GM18868 (cell line): ENCODE measurements around the gene TLCD5.
A peak's percentile ranks its signal among the peaks of the same experiment; 100 is the strongest.

Experiments used
- ATAC-seq: cut with Tn5 transposase; IDR thresholded peaks from one replicate; pipeline ENCODE4 v1.9.1; 2021; ENCODE audit warnings: mild to moderate bottlenecking, moderate library complexity; ENCODE audit not compliant: unreplicated experiment

Gene TLCD5

DNA sequence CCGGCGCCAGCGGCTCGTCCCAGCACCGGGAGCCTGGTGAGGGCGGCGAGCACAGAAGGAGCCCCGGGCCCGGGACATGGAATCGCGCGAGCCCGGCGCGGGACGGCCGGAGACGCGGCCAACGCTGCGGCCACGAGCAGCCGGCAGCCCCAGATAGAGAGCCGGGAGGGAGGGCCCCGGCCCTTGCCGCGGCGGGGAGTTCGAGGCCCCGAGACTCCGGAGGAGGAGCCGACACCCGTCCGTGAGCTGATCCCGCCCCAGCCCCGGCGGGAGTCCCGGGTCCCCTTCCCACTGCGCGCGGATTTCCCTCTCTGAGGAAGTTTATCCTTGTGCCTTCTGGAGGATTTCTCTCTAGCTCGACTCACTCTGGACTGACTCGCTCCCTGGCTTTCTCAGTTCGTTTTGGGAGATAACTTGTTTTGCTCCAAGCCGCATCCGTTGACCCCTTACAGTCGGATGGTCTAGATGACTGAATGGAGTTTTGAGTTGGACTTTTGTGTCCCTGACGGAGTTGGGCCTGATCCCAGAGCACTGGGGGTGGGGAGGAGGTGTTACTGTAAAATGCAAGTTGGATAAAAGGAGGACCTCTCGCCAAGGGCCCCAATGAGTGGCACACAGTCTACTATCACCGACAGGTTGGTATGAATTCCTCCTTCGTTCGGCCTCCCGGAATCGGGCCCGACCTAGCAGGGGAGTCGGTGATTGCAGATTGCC lies 11.7 kb downstream of the TLCD5 start:
- ATAC-seq = peak; percentile 29

DNA sequence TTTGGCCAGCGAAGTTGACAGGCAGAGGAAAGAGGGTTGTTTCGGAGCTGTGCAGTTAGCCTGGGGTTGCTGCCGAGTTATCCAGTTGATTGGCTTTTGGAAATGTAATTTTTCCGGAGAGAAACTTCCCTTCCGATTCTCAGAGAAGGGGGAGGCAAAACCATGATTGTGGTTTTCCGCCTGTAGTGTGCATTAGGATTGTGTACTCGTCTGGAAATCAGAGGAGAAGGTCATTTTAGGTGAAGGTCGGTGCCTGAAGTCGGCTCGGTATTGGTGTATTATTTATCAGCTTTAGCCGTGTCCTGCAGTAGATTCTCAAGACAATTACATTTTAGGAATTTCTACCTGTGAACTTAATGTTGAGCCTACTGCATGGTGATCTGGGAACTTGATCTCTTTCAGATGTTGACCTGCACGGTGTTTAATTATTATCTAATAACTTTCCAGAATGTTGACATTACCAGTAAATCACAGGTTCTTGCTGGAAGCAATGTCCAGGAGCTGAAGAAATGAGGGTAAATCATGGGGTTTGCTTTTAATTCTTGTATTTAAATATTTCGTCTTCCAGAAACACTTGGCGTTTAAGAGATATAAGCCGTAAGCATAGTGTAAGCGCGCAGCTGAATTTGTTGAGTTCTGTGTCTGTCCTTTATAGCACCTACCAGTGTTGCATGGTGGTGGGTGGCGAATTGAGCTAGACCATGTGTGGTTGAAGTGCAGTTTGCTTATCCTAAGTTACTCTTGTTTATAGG lies 12.4 kb downstream of the TLCD5 start:
- ATAC-seq = no peak

DNA sequence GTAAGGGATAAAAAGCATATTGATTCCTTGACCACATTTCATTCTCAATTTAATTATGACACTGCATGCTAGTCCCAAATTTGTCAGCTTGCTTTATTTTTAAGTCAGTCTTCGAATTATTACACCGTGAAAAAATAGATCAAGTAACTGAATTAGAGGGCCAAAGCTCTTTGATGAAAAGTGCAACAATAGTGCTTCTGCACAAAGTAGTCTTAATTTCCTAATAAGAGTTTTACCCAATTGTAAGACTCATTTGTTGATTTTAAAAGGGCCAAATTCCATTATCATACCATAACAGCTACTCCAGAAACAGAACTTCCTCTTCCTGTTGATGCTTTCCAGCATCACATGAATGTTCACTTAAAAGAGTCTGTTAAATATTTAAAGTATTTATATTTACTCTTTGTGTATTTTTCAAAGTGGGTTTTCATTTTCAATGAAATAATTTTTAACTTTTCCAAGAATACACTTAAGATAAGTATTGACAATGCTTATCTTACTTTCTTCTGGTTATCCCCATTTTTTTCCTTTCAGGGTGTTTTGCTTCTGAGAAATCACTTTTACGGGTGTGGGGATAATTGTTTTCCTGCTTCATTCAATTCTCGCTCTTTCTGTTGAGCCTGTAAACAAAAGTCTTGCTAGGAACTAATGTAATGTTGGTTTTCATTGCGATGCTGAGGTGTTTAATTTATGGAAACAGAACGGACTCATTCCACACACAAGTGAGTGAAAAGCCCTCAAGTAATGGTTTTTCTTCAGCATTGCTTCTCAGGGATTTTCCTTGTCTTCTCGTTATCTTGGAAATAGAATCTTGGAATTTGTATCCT lies 13.2 kb downstream of the TLCD5 start:
- no peak for ATAC-seq

DNA sequence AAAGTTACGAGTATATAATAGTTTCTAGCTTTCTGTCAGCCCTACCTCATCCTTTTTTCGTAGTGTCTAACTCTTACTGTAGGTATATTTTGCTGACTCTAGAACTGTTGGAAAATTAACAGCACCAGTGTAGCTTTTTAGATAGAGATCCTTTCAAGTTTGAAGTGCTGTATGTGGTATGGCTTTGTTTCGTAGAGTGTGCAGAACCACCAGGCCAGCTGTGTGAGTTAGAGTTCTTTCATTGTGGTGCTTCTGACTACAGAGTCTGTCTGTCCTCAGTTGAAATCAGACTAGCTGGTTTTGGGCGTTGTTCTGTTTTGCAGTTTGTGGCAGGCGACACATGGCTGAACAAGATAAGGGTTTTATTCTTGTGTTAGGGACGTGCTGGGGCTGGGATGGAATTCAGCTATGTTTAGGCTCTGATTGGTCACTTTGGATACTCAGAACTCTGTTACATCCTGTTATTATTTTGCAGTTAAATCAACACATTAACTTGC lies 14.3 kb downstream of the TLCD5 start:
- no peak for ATAC-seq

DNA sequence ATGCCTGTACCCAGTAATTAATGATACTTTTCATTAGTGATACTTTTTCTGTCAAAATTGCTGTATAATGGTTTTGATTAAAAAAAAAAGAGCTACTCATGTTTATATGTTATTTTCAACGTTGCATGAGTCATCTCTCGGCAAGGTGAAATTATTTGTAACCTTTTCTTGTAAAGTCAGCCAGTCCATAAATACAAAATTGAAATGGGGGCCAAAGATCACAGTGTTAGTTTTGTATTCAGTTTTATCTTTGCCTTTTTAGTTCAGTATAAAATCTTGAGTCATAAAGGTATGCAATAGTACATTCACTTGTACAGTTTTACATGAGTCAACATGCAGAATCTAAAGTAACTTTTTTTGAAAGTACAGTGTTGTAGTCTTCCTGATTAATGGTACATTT lies 15.4 kb downstream of the TLCD5 start:
- no peak for ATAC-seq

DNA sequence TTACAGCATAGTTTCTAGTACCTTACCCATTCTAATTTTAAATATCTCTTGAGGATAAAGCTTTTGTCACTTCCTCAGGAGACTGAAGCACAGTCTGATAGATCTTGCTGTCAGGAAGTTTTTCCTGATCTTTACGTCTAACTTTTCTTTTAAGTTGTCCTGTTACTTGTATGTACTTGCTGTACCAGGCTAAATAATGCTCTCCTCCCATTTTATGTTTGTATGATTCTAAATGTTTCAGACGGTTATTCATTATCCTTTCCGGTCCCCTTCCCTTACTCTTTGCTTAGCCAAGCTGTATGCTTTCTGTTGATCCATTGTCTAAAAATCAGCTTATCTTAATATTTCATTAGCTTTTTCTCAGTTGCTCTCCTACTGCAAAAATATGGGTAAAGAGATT lies 17.1 kb downstream of the TLCD5 start:
- ATAC-seq = no peak

DNA sequence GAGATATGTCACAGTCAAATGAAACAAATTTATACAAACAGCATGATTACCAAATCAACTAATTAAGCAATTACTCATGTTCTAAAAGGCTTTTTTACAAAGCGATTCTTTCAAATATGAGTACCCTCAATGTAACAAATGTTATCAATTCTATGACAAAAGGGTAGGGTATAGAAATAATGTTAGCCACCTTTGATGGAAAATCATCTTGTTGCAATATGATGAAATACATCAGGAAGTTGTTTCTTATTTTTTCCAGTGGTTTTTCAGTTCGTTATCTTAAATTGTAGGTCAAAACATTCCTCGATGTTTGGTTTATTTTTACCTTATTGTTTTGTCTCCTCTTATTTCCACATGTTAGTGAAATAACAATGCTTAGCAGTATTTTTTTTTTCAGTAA lies 17.6 kb downstream of the TLCD5 start:
- ATAC-seq = no peak

DNA sequence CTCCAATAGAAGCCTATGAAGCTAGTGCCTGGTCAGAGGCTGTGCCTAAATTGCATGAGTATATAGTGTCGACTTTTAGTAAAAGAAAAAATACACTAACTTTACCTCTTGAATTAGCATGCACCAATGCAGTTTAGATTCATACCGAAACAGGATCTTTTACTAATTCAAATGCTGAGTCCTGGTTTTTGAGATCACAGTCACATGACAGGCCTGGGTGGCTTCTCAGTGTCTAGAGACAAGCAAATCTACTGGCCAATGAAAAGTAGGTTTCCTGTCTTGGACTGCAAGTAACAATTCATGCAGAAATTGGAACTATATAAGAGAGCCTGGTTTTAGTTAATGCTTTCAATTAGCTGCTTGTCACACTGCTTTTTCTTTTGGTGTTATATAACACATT lies 18.3 kb downstream of the TLCD5 start:
- peak; percentile 61 for ATAC-seq

DNA sequence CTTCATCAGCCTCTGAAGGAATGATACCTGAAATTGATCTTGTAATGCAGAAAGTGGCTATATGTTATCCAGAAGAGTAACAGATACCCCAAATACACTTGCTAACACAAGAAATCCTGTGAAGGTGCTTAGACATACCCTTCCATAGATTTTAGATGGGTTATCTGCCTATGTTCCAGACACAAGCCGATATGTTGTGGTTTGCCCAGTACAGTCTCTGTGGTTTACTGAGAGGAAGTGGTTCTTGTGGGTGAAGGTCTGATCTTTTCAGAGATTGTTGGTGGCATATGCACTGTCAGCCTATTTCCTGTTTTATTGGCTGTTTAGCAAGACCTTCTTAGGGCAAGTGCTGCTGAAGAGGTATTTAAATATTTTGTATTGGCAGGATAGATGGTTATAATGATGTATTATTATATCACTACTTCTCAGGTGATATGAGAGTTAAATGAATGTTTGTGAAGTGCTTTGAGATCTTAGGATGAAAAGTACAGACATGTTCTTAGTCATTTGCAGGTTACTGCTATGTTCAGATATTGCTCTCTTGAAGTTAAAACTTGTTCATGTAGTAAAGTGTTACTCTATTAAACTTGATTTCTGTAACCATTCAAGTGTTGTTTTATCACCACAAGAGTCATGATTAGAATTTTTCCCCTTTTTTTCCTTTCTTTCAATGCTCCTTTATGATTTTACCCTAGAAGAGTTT lies 19.4 kb downstream of the TLCD5 start:
- peak; percentile 79 for ATAC-seq

DNA sequence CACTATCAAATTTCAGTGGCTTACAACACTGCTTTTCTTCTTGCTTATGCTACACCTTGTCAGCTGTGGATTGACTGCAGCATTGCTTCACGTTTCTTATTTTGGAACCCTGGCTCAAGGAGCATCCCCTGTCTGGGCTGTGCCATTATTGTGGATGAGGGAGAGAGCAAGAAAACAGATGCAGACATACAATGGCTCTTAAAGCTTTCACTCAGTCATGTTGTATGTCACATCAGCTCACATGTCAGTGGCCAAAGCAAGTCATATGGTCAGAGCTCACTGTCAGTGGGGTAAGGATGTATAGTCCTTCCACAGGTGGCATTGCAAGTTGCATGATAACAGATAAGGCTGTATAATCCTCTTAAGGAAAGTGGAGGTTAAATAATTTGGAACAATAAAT lies 21.1 kb downstream of the TLCD5 start:
- ATAC-seq = no peak

DNA sequence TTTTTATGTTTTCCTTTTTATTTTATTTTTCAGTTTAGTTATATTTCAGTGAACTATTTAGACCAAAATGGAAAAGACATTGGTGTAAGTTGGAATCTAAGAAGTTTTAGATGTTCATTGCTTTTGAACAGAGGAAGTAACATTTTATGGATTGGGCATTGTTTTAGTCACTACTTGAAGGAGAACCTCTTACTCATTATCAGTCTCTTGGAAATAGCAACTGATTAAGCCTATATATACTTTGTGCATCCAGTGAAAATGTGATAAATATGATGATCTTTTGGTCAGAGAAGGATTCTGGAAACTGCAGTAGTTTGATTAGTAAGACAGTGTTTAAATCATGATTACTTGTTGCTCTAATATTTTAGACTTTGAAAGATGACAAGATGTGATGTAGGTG lies 25.5 kb downstream of the TLCD5 start:
- no peak for ATAC-seq

DNA sequence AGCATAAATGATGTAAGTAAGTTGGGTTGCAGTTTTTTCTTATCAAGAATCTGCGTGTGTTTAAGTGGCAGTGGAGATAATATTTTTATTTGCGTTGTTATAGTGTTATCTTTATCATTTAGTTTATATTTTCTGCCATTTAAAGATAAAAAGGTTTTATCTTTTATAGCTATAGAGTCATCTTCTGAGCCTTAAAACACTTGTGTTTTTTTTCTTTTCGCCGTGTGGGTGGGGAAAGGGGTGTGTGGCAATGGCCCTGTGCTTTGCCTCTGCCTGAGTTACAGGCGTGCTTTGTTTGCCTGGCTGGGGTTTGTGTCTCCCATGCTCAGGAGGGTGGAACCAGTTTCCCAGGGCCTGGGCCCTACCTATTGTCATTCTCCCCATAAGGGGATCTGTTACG lies 27.3 kb downstream of the TLCD5 start:
- no peak for ATAC-seq

DNA sequence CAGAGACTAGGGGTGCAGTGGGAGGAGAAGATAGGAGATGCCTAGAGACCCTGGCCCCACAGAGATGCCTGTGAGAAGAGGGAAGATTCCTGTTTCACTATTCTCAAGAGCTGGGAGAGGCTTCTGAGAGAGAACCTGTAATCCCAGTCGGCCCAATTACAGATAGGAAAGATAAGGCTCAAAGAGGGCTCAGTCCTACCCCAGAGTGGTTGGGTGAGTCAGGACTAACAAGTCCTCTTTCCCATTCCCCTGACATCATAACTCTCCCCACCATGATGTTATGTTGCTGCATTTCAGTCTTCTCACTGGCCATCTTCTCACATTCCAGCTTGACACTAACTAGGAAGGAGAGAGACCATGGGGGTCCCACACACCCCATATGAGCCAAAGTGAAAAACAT lies 29.0 kb downstream of the TLCD5 start:
- no peak for ATAC-seq

DNA sequence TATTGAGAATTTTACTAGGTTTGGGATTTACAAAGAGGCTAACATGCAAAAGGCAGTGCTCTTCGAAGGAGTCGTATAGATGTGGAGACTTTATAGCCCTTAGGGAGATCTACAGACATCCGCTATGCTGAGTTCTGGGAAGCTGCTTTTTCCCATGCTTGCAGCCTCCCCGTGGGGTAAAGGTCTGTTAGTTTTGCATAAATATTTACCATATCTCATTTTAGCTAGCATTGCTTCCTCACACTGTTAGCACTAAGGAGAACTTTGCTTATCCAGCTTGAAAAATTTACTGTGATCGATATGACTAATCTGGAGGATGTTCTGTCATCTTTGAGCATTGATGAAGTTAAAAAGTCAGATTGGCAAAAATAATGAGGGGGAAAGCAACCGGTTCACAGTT lies 29.7 kb downstream of the TLCD5 start:
- no peak for ATAC-seq

DNA sequence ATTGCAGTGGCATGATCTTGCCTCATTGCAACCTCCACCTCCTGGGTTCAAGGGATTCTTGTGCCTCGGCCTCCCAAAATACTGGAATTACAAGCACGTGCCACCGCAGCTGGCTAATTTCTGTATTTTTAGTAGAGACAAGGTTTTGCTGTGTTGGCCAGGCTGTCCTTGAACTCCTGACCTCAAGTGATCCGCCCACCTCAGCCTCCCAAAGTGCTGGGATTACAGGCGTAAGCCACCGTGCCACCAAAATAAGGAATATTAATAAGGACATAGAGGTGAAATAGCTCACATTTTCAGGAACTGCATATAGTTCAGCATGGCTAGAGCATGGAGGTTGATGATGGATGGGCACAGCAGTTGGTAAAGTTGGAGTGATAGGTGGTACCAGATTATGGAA lies 32.5 kb downstream of the TLCD5 start:
- ATAC-seq = no peak

DNA sequence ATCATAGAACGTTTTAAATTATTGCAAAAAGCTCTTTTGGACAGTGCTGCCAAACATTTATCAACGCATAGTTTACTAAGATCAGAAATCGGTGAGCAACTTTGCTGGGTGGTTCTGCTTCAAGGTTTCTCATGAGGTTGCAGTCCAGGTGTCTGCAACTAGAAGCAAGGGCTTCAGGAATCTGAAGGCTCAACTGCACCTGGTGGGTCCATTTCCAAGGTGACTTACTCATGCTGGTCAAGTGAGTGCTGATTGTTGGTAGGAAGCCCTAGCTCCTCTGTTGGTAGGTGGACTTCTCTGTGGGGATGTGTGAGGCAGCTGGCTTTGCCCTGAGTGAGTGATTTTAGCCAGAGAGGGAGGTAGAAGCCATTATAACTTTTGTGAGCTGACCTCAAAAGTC lies 33.6 kb downstream of the TLCD5 start:
- ATAC-seq = no peak

DNA sequence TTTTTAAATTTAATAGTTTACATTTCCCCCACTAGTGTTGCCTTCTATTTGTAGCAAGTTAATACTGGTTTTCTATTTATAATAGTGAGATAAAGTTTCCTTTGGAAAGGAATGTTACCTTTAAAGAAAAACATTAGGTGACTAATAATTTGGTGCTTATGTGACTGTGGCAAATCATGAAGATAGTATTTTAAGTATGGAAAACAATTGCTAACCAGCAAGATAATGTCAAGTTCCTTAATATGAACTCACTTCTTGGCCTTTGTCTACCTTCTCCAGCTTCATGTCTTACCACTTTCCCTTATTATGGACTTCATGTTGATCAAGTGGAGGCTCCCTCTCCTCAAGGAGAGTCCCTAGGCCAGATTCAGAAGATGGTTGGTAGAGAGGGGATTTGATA lies 38.3 kb downstream of the TLCD5 start:
- ATAC-seq = no peak

DNA sequence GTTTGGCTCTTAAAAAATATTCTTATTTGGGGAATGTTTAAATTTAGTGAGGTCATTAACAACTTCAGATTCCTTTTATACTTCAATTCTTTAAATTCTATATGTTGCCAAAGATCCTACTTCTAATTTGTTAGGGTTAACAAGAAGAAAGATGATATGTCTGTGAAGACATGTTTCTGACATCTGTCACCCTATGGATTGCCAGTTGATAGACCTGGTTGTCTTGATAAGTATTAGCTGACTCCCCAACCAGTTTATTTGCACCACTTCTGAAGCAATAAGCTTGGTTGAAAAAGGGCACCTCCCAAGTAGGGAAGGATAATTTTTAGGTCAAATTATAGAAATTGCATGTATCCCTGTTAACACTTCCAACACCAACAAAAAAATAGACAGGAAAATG lies 40.4 kb downstream of the TLCD5 start:
- ATAC-seq = no peak

DNA sequence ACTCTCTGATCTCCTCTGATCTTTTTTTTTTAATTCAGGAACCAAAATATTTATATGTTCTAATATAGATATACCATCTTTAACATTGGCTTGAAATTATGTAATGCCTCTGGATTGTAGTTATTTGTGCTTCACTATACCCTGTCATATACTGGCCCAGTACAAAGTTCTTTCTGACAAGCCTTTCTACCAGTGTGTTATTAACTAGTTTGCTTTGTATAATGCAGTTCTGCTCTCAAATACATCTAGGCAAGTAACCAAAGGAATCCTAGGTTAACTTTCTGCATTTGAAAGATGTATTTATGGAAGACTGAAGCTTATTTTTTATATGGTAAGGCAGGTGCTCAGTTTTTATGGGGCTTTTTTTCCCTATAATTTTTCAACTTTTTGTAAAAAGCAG lies 47.2 kb downstream of the TLCD5 start:
- no peak for ATAC-seq

DNA sequence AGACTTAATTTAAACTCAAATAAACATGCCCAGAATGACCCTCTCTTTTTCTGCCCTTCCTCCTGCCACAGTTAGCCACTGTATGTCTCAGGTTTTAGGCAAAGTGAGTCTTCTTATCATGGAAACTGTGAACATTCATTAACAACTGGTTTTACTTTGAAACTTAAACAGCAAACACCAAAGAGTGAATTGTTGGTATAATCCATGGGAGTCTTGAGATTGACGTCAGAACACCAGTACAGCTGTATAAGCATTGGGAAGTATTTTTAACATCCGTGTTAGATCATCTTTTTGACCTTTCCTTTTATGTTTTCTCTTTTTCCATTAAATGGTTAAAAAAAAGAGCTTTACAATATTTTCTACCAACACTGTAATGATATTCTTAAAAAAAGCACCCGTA lies 50.0 kb downstream of the TLCD5 start:
- ATAC-seq = no peak

DNA sequence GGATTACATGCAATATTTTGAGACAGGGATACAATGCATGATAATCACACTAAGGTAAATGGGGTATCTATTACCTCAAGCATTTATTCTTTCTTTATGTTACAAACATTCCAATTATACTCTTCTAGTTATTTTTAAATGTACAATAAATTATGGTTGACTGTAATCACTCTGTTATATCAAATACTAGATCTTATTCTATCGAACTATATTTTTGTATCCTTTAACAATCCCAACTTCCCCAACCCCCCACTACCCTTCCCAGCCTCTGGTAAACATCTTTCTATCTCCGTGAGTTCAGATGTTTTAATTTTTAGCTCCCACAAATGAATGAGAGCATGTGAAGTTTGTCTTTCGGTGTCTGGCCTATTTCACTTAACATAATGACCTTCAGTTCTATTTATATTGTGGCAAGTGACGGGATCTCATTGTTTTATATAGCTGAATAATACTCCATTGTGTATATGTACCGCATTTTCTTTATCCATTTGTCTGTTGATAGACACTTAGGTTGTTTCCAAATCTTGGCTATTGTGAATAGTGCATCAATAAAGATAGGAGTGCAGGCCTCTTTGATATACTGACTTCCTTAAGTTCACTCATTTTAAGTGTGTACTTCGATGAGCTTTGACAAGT lies 51.6 kb downstream of the TLCD5 start:
- ATAC-seq = no peak
